NT2/D1 (cell line): ENCODE data around the gene POU5F1.

Experiments used
- SUZ12 ChIP-seq: IDR thresholded peaks from 2 replicates; pipeline ENCODE4 v1.6.1; 2011; ENCODE audit not compliant: insufficient read length, insufficient read depth; ENCODE audit errors: extremely low read depth
- YY1 ChIP-seq: IDR thresholded peaks from 2 replicates; pipeline ENCODE4 v1.6.1; 2011; ENCODE audit not compliant: insufficient read length, insufficient read depth
- ZNF274 ChIP-seq: IDR thresholded peaks from 2 replicates; pipeline ENCODE4 v1.6.1; 2011; ENCODE audit warnings: mild to moderate bottlenecking, low read depth, low read length

- TF ChIP-seq ZNF274 (no peak), YY1 (no peak), SUZ12 (no peak)
Measured at GRCh38 chr6:31202259-31203166, 32.0 kb upstream of the POU5F1 start.
